PC-9 (cell line): ENCODE data around the gene RGL1. TPM values are rescaled to one million over a fixed set of nuclear protein-coding genes. Genes with fewer than 3 reads are reported as not detected.

ENCODE experiments used
- BruUV-seq: library from RNA; stranded (reverse); fragments of 400-500 nt; replicated peaks from 2 replicates; lab custom pipeline; 2021; lab: Mats Ljungman, UMichigan
- CTCF ChIA-PET: fragments of 300-600 bp; sonication (Branson Sonifier 250); formaldehyde crosslinking; loops from one replicate; lab custom pipeline; 2022; ENCODE audit warnings: antibody characterized with exemption; lab: Charles Lee
- POLR2A ChIA-PET: fragments of 300-600 bp; sonication (Branson Sonifier 250); formaldehyde crosslinking; loops from one replicate; lab custom pipeline; 2022; ENCODE audit warnings: antibody characterized with exemption; ENCODE audit not compliant: unreplicated experiment; lab: Charles Lee
- DNase-seq, 2 experiments: peaks; one replicate each; pipeline versions ENCODE4 v3.0.0 to v3.0.0-alpha.2; 2015 to 2022; ENCODE audit warnings: mixed read lengths in 1 of 2
- H2AFZ ChIP-seq: fragments of 200-600 bp; sonication (generic); 2 replicates; pipeline ENCODE4 v1.8.1; 2017; ENCODE audit warnings: antibody characterized with exemption
- H3F3A ChIP-seq: fragments of 200-600 bp; sonication (generic); 2 replicates; pipeline ENCODE4 v1.8.1; 2017; ENCODE audit warnings: antibody characterized with exemption, mild to moderate bottlenecking, low read depth; ENCODE audit not compliant: insufficient read depth
- H3K27ac ChIP-seq: fragments of 200-600 bp; sonication (generic); 2 replicates; pipeline ENCODE4 v1.6.1; 2016; ENCODE audit warnings: mixed run types
- H3K27me3 ChIP-seq: fragments of 200-600 bp; sonication (generic); 2 replicates; pipeline ENCODE4 v1.6.1; 2016; ENCODE audit warnings: low read depth, mixed run types; ENCODE audit not compliant: insufficient read depth
- H3K36me3 ChIP-seq: fragments of 200-600 bp; sonication (generic); 2 replicates; pipeline ENCODE4 v1.6.1; 2016; ENCODE audit warnings: low read depth, mixed run types
- H3K4me1 ChIP-seq: fragments of 200-600 bp; sonication (generic); replicated peaks from 2 replicates; pipeline ENCODE4 v1.6.1; 2016; ENCODE audit warnings: mixed run types; ENCODE audit not compliant: insufficient read depth
- H3K4me2 ChIP-seq: fragments of 200-600 bp; sonication (generic); 2 replicates; pipeline ENCODE4 v1.6.1; 2017; ENCODE audit warnings: mixed run types
- H3K4me3 ChIP-seq: fragments of 200-600 bp; sonication (generic); 2 replicates; pipeline ENCODE4 v1.6.1; 2016; ENCODE audit warnings: mixed run types
- H3K79me2 ChIP-seq: fragments of 200-600 bp; sonication (generic); 2 replicates; pipeline ENCODE4 v1.6.1; 2017; ENCODE audit warnings: low read depth, mixed run types
- H3K9me2 ChIP-seq: fragments of 200-600 bp; sonication (generic); 2 replicates; pipeline ENCODE4 v1.8.1; 2017; ENCODE audit warnings: mild to moderate bottlenecking; ENCODE audit not compliant: insufficient read depth
- H3K9me3 ChIP-seq: fragments of 200-600 bp; sonication (generic); 2 replicates; pipeline ENCODE4 v1.8.1; 2016; ENCODE audit warnings: low read depth; ENCODE audit not compliant: insufficient read depth
- H4K20me1 ChIP-seq: fragments of 200-600 bp; sonication (generic); 2 replicates; pipeline ENCODE4 v1.8.1; 2017; ENCODE audit not compliant: insufficient read depth
- EZH2 ChIP-seq: fragments of 200-600 bp; sonication (generic); IDR thresholded peaks from 2 replicates; pipeline ENCODE4 v1.8.0; 2017; ENCODE audit warnings: antibody characterized with exemption, low read depth
- intact Hi-C: fragments of 100-400 bp; cut with micrococcal nuclease; formaldehyde crosslinking; loops from one replicate; pipeline ENCODE4 v1.10.0; 2022; ENCODE audit not compliant: unreplicated experiment
- total RNA-seq: library from RNA; stranded (reverse); gene quantifications from 2 replicates; pipeline ENCODE4 v1.2.3, GENCODE V29; 2021
- TF ChIP-seq, protein P1 (sequence below): fragments of 200-600 bp; sonication (generic); conservative IDR thresholded peaks from 2 replicates; pipeline ENCODE4 v1.6.1; 2017; ENCODE audit warnings: mixed run types, antibody characterized with exemption, mild to moderate bottlenecking, moderate library complexity

The RGL1 gene
- total RNA-seq, 1 experiment from 2014 or later = 2.6 TPM

GRCh38 chr1:183925947-183926346 lies 121.0 kb downstream of the RGL1 start:
- POLR2A ChIA-PET = no interaction called here

GRCh38 chr1:183926983-183927382 lies 122.1 kb downstream of the RGL1 start:
- H3K79me2 ChIP-seq = no peaks in the 10 kb centered on the region
- H3K36me3 ChIP-seq = no peaks in the 10 kb centered on the region
- H2AFZ ChIP-seq = no peak overlapping the region
- no peak for DNase-seq
- H3K4me2 ChIP-seq = no peak overlapping the region
- CTCF ChIA-PET = no interaction called here
- H3K27me3 ChIP-seq = no peaks in the 10 kb centered on the region
- H3K27ac ChIP-seq = no peak overlapping the region
- no TSS peak for BruUV-seq
- H4K20me1 ChIP-seq = no peaks in the 10 kb centered on the region
- H3K4me3 ChIP-seq = no peak overlapping the region
- no peaks in the 10 kb centered on the region for H3K9me3 ChIP-seq
- intact Hi-C loops = no loop called here
- H3K9me2 ChIP-seq = no peaks in the 10 kb centered on the region
- no peaks in the 10 kb centered on the region for H3F3A ChIP-seq
- POLR2A ChIA-PET = no interaction called here
- no peaks in the 10 kb centered on the region for H3K4me1 ChIP-seq
- no peak for TF ChIP-seq EZH2
- TF ChIP-seq, protein P1, sequence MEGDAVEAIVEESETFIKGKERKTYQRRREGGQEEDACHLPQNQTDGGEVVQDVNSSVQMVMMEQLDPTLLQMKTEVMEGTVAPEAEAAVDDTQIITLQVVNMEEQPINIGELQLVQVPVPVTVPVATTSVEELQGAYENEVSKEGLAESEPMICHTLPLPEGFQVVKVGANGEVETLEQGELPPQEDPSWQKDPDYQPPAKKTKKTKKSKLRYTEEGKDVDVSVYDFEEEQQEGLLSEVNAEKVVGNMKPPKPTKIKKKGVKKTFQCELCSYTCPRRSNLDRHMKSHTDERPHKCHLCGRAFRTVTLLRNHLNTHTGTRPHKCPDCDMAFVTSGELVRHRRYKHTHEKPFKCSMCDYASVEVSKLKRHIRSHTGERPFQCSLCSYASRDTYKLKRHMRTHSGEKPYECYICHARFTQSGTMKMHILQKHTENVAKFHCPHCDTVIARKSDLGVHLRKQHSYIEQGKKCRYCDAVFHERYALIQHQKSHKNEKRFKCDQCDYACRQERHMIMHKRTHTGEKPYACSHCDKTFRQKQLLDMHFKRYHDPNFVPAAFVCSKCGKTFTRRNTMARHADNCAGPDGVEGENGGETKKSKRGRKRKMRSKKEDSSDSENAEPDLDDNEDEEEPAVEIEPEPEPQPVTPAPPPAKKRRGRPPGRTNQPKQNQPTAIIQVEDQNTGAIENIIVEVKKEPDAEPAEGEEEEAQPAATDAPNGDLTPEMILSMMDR = no peak

More at GRCh38 chr1:183925947-183926346, 121.0 kb downstream of the RGL1 start:
- no peak overlapping the region for H3K4me3 ChIP-seq
- no peak for DNase-seq
- H3K27me3 ChIP-seq = no peaks in the 10 kb centered on the region
- no peaks in the 10 kb centered on the region for H3F3A ChIP-seq
- no peaks in the 10 kb centered on the region for H3K4me1 ChIP-seq
- no peaks in the 10 kb centered on the region for H4K20me1 ChIP-seq
- no peak overlapping the region for H3K4me2 ChIP-seq
- no peaks in the 10 kb centered on the region for H3K36me3 ChIP-seq
- H3K79me2 ChIP-seq = no peaks in the 10 kb centered on the region
- CTCF ChIA-PET = no interaction called here
- no peaks in the 10 kb centered on the region for H3K9me2 ChIP-seq
- H3K9me3 ChIP-seq = no peaks in the 10 kb centered on the region
- TF ChIP-seq EZH2 = no peak
- TF ChIP-seq, protein P1 = no peak
- BruUV-seq = no TSS peak
- no peak overlapping the region for H2AFZ ChIP-seq
- intact Hi-C loops = no loop called here
- no peak overlapping the region for H3K27ac ChIP-seq

DNA sequence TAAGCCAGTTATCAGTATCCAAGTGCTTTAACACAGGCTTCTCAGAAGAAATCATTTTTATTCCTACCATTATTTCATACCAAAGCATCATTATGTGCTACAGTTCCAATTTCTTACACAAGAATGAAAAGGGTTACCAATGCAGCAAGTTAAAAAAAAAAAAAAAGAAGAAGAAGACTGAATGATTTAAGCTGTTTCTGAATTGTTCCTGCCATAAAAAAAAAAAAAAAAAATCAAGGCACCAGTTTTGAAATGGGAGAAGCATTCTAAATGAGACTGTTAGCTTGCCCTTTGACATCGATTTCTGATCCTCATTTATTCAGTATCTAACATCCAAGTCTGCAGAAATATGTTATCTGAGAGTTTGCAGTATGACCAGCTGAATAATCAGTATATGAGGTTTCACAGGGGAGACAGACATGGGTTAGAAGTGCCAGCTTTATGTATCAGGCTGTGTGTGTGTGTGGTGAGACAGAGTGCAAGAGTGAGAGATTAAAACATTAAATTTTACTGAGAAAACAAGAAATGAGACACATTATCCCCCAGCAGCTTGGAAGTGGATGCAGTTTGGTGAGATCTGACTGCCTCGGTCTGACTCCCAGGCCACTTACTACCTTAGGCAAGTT lies 126.8 kb downstream of the RGL1 start:
- Histone ChIP-seq H3K9me2 (no peaks in the 10 kb centered on the region), H4K20me1 (no peaks in the 10 kb centered on the region), H3K4me3 (no peak overlapping the region), H2AFZ (no peak overlapping the region), H3K4me1 (no peaks in the 10 kb centered on the region), H3K36me3 (no peaks in the 10 kb centered on the region), H3K4me2 (no peak overlapping the region), H3K27me3 (no peaks in the 10 kb centered on the region), H3K9me3 (no peaks in the 10 kb centered on the region), H3K27ac (no peak overlapping the region), H3K79me2 (no peaks in the 10 kb centered on the region), H3F3A (no peaks in the 10 kb centered on the region)
- ChIA-PET CTCF (no interaction called here), POLR2A (interaction anchor here (0.6 kb wide), 1 partner anchor 94 kb away, joined by 14 read pairs; no protein-coding TSS in a partner anchor)
- BruUV-seq = no TSS peak
- intact Hi-C loops = no loop called here
- no peak for DNase-seq
- TF ChIP-seq EZH2 = no peak
- TF ChIP-seq, protein P1 = no peak
